NCI-H1105 treated with DMSO at 0.1 percent for 48 hours (cell line): Measurements from ENCODE around the gene LRCH4.

ENCODE experiments used
- DNase-seq: peaks from one replicate; lab custom pipeline; 2025; lab: John Stamatoyannopoulos, UW

Gene LRCH4

GRCh38 chr7:100582041-100582579 is 3.8 kb downstream of the LRCH4 start:
- DNase-seq = no peak

DNA sequence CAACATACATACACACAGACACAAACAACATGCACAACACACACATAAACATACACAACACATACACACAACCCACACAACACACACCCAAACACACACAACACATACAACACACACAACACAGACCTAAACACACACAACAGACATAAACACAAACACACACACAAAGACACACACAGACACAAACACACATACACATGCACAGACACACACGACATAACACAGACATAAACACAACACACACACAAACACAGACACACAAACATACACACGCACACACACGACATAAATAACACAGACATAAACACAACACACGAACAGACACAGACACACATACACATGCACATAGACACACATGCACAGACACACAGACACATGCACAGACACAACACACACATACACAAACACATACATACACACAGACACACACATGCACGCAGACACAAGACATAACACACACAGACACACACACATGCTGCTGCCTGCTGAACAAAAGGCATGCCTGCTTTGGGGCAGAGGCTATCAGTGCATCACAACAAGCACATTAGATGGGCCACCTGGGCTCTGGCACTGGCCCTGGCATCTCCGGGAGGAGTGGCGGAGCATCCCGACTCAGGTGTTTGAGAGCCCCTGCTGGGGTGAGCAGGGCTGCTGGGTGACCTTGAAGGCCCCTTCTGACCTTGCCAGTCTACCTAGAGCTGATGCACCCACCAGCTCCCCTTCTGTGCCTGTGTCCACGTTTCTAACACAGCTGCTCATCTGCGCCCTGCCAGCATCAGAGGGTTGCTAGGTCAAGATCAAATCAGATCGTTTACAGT is 5.3 kb downstream of the LRCH4 start:
- no peak for DNase-seq

- DNase-seq = no peak
These were observed 7.4 kb downstream of the LRCH4 start for GRCh38 chr7:100578246-100579183.

DNA sequence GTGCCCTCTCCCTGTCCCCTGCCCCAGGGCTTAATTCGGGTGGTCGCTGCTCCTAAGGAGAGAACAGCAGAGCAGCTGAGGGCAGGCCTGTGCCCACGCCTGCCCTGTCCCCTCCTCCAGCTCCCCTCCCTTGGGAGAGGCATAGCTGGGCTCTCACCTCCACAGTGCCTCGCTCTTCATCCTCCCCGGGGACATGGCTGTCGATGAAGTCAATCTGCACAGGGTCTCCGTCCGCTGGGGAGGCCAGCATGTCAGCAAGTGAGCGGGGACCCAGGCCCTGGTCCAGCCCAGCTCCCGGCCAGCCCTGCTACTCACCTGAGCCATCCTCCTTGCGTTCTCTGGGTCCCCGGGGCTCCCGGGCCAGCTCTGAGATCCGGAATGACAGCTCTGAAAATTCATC is 8.4 kb downstream of the LRCH4 start:
- DNase-seq = no peak

DNA sequence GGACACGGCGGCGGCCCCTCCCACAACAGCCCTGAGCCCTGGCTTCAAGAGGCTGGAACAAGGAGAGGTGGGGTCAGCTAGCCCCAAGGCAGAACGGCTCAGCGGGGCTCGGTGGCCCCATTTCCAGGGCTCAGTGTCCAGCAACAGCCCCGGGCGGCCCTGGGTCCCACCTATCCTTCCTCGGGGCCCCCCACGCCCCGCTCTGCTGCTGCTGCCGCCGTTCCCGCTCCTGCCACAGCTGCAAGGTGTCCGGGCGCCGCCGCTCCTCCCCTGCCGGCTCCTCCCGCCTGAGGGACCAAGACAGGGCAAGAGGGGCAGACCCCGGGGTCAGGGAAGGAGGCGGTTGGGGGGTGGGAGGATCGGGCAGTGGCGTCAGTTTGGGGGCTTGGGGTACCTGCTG is 8.8 kb downstream of the LRCH4 start:
- no peak for DNase-seq

GRCh38 chr7:100576384-100576993 is 9.4 kb downstream of the LRCH4 start:
- no peak for DNase-seq

GRCh38 chr7:100575746-100576383 is 10.1 kb downstream of the LRCH4 start:
- DNase-seq = no peak

GRCh38 chr7:100575206-100575631 is 10.7 kb downstream of the LRCH4 start:
- no peak for DNase-seq

- no peak for DNase-seq
These were observed 11.3 kb downstream of the LRCH4 start for GRCh38 chr7:100574362-100575205.

GRCh38 chr7:100573691-100574361 is 12.1 kb downstream of the LRCH4 start, which contains the start of gene SAP25:
SAP25 (minus strand) TSS chr7:100573900; CDS start chr7:100573742, 158 bp downstream.
- no peak for DNase-seq

DNA sequence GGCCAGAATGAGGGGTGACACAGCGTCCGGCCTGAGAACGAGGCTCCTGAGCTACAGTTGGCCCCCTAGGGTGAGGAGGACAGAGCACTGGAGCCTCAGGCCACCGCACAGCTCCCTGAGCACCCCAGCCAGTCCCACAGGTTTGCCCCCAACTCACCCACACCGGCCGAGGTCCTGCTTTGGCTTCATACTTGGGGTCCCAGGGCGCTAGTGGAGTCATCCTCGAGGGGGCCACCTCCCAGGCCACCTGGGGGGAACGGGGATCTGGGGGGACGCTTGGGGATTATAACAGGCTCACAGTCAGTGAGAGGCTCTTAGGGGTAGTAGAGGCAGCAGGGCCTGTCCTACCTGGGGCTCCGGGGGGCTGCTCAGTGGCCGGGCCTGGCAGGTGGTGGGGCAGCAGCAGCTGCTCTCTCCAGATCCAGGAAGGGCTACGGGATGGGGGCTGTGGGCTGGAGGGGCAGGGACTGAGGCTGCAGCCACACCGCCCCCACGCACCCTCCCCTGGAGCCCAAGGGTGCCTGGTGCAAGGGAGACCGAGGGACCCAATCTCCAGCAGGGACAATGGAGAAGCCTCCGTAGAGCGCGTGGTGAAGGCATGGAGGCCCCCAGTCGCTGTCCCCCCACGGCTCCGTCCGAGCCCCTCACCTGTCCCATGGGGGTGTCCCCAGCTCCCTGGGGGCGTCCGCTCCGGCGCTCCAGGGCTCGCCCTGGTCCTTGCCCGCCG is 12.8 kb downstream of the LRCH4 start:
- no peak for DNase-seq

DNA sequence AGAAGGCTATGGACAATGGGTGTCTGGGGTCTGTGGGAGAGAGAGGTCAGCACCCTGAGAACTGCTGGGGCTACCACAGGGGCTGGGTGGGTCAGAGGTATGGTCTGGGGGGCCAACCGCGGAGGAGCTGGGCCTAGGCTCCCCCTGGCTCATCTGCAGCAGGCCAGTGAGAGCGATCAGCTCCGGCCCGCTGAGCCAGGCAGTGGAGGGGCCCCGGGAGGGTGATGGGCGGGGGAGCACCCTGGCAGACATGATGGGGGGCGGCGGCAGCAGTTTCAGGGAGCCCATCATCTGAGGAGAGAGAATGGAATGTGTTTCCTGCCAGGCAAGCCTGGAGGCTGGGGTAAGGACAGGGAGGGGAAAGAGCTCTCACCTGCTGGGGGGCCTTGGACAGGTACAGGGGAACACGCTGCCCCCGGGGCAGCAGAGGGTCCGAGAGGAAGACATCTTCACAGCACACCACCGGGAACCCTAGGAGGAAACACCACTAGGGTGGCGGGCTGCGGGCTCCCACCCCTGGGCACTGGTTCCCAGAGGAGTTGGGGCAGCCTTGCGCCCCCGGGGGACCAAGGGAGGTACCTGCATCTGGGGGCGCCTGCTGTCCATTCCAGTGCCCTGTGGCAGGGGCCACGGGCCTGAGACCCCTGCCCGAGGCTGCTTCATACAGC is 13.5 kb downstream of the LRCH4 start:
- DNase-seq = no peak

- DNase-seq = no peak
These were observed 14.2 kb downstream of the LRCH4 start for GRCh38 chr7:100571829-100572116.

DNA sequence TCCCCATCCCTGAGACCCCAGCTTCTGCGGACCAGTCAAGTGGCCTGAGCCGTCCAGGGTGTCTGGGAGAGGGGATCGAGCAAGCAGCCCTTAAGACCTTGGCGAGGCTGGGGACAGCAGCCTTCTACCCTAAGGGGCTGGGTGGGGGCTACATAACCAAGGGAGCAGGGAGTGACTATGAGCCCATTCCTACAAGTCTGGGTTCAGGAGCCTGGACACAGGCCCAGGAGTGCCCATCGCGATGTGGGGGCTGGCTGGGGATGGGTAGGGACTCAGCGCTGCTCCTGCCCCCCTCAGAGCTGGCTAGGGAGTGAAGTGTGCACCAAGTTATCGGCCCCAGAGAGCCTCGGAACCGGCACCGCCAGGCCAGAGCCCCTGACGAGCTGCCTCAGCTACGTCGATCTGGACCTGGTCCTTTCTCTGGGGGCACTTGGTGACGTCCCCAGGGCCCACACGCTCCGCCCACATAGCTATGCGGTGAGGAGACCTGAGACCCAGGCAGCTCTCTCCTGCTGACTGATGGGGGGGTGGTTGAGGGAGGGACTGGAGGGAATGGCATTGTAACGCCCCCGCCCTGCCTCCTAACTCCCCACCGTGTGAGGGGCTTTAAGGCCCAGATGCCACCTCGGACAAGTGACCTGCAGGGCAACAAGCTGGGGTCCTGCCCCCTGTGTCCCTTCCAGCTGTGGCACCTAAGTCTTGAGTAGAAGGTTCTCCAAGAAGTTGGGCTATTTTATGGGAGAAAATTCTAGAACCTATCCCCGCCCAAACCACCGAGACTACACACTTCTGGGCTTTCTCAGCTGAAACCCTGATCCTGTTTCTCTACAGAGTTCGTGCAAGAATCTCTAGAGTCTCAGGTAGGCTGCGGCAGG is 14.7 kb downstream of the LRCH4 start:
- DNase-seq = no peak

GRCh38 chr7:100568896-100569844 is 16.8 kb downstream of the LRCH4 start:
- DNase-seq = peak; percentile 46

- DNase-seq = no peak
These were observed 17.6 kb downstream of the LRCH4 start for GRCh38 chr7:100568176-100568895.
